ENCODE results near the gene PDLIM5.
A peak's percentile ranks its signal among the peaks of the same experiment; 100 is the strongest.

Gene PDLIM5

GRCh38 chr4:94605241-94605805 lies 153.6 kb downstream of the PDLIM5 start:
- TF ChIP-seq, protein P1, sequence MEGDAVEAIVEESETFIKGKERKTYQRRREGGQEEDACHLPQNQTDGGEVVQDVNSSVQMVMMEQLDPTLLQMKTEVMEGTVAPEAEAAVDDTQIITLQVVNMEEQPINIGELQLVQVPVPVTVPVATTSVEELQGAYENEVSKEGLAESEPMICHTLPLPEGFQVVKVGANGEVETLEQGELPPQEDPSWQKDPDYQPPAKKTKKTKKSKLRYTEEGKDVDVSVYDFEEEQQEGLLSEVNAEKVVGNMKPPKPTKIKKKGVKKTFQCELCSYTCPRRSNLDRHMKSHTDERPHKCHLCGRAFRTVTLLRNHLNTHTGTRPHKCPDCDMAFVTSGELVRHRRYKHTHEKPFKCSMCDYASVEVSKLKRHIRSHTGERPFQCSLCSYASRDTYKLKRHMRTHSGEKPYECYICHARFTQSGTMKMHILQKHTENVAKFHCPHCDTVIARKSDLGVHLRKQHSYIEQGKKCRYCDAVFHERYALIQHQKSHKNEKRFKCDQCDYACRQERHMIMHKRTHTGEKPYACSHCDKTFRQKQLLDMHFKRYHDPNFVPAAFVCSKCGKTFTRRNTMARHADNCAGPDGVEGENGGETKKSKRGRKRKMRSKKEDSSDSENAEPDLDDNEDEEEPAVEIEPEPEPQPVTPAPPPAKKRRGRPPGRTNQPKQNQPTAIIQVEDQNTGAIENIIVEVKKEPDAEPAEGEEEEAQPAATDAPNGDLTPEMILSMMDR (IDR thresholded peaks at IDR 0.05): no peak
- no peak for DNase-seq
- Mint-ChIP-seq H3K27me3 (ENCODE audit: low read depth, poor library complexity) (no peaks in the 10 kb centered on the region), H3K4me1 (peaks cover 4% of the 10 kb centered on the region), H3K27ac (peak overlapping the region; percentile 4), H3K4me3 (no peak overlapping the region), H3K9me3 (no peaks in the 10 kb centered on the region), H3K36me3 (ENCODE audit: low read depth) (peaks cover 32% of the 10 kb centered on the region)

GRCh38 chr4:94610145-94610544 lies 158.4 kb downstream of the PDLIM5 start:
- TF ChIP-seq, protein P1 (IDR thresholded peaks at IDR 0.05): no peak
- no peak overlapping the region for H3K4me3 Mint-ChIP-seq
- H3K27me3 Mint-ChIP-seq (ENCODE audit: low read depth, poor library complexity): no peaks in the 10 kb centered on the region

GRCh38 chr4:94613248-94613647 lies 161.5 kb downstream of the PDLIM5 start:
- no peak overlapping the region for H3K4me3 Mint-ChIP-seq
- no peaks in the 10 kb centered on the region for H3K9me3 Mint-ChIP-seq
- no peaks in the 10 kb centered on the region for H3K27me3 Mint-ChIP-seq (ENCODE audit: low read depth, poor library complexity)
- TF ChIP-seq, protein P1 (IDR thresholded peaks at IDR 0.05): no peak
- DNase-seq: no peak
- peaks cover 10% of the 10 kb centered on the region for H3K4me1 Mint-ChIP-seq
- H3K36me3 Mint-ChIP-seq (ENCODE audit: low read depth): peaks cover 19% of the 10 kb centered on the region
- no peak overlapping the region for H3K27ac Mint-ChIP-seq

More at GRCh38 chr4:94610145-94610544, 158.4 kb downstream of the PDLIM5 start:
- no peaks in the 10 kb centered on the region for H3K9me3 Mint-ChIP-seq
- no peak for DNase-seq
- H3K27ac Mint-ChIP-seq: no peak overlapping the region
- peaks cover 10% of the 10 kb centered on the region for H3K4me1 Mint-ChIP-seq
- peaks cover 12% of the 10 kb centered on the region for H3K36me3 Mint-ChIP-seq (ENCODE audit: low read depth)

GRCh38 chr4:94615451-94615850 lies 163.7 kb downstream of the PDLIM5 start:
- Mint-ChIP-seq H3K9me3 (no peaks in the 10 kb centered on the region), H3K27me3 (ENCODE audit: low read depth, poor library complexity) (no peaks in the 10 kb centered on the region), H3K4me1 (peaks cover 5% of the 10 kb centered on the region), H3K36me3 (ENCODE audit: low read depth) (peaks cover 29% of the 10 kb centered on the region), H3K4me3 (no peak overlapping the region), H3K27ac (peak overlapping the region; percentile 26)
- no peak for DNase-seq
- TF ChIP-seq, protein P1 (IDR thresholded peaks at IDR 0.05): no peak

DNA sequence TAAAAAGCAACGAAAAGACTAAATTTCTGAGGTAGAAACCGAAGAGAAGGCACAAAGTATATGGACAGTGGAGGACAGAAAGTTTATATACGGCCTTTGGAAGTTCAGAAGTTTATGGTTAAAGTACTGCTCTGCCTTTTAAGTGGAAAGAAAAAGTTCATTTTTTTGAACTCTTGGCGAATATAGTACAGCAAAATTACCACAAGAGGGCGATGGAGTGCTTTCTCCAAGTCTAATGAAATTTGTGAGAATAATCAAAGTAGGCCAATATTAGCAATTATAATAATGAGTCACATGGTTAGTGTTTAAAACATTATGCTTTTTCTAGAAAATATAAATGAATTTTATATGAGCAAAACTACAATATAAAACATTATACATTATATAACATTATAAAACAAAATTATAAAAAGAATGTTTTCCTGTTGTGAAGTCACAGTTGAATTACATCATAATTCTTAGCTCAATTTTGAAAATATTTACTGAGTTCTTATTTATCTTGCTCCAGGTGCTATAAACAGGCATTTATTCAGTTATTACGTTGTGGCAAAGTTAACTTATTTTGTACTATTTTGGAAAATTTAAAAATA lies 169.8 kb downstream of the PDLIM5 start:
- TF ChIP-seq, protein P1 (IDR thresholded peaks at IDR 0.05): peak; percentile 90
- DNase-seq: peak; percentile 36
- Mint-ChIP-seq H3K4me3 (no peak overlapping the region), H3K27me3 (ENCODE audit: low read depth, poor library complexity) (no peaks in the 10 kb centered on the region), H3K4me1 (peaks cover 15% of the 10 kb centered on the region), H3K9me3 (no peaks in the 10 kb centered on the region), H3K36me3 (ENCODE audit: low read depth) (peaks cover 55% of the 10 kb centered on the region), H3K27ac (no peak overlapping the region)

Measured in nephron progenitor cell (in vitro differentiated cells).